Measurements from ENCODE around the gene MAP4K4.

Gene MAP4K4

DNA sequence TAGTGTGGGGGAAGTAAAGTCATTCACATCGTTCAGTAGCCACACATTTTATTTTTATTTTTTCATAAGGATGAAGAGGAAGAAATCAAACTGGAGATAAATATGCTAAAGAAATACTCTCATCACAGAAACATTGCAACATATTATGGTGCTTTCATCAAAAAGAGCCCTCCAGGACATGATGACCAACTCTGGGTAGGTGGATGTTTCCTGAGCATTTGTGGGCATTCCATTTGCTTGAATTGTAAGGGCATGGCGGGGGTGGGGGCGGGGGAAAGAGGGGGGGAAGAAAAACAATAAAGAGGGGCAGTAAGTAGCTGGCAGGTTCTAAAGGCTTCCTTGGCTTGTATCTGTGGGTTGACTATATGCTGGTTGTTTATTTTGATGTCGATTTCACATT is 126.4 kb downstream of the MAP4K4 start:
- Histone ChIP-seq H2AFZ (ENCODE audit: low read length) (no peak overlapping the region), H3K4me1 (ENCODE audit: insufficient read depth, low read length, poor library complexity, severe bottlenecking) (peaks cover 54% of the 10 kb centered on the region), H3K4me2 (ENCODE audit: low read depth, low read length, poor library complexity, severe bottlenecking) (peak overlapping the region; percentile 9), H3K9ac (ENCODE audit: low read depth, low read length, poor library complexity, severe bottlenecking) (no peak overlapping the region), H3F3A (ENCODE audit: low read depth) (no peaks in the 10 kb centered on the region), H3K27me3 (ENCODE audit: insufficient read depth, low read length, poor library complexity, severe bottlenecking) (no peaks in the 10 kb centered on the region), H4K20me1 (ENCODE audit: insufficient read depth, low read length, poor library complexity, severe bottlenecking) (peaks cover 46% of the 10 kb centered on the region), H3K36me3 (ENCODE audit: insufficient read depth, low read length) (peaks cover 34% of the 10 kb centered on the region), H3K4me3 (ENCODE audit: low read length, poor library complexity, severe bottlenecking) (no peak overlapping the region), H3K9me3 (ENCODE audit: insufficient read depth, low read depth, low read length) (no peaks in the 10 kb centered on the region), H3K79me2 (ENCODE audit: insufficient read depth, low read length) (peaks cover 57% of the 10 kb centered on the region), H3K9me2 (replicated peaks; ENCODE audit: low read depth, low read length) (no peaks in the 10 kb centered on the region)
- TF ChIP-seq EZH2phosphoT487 (IDR thresholded peaks at IDR 0.05; ENCODE audit: borderline replicate concordance): no peak
- TF ChIP-seq, protein P1, sequence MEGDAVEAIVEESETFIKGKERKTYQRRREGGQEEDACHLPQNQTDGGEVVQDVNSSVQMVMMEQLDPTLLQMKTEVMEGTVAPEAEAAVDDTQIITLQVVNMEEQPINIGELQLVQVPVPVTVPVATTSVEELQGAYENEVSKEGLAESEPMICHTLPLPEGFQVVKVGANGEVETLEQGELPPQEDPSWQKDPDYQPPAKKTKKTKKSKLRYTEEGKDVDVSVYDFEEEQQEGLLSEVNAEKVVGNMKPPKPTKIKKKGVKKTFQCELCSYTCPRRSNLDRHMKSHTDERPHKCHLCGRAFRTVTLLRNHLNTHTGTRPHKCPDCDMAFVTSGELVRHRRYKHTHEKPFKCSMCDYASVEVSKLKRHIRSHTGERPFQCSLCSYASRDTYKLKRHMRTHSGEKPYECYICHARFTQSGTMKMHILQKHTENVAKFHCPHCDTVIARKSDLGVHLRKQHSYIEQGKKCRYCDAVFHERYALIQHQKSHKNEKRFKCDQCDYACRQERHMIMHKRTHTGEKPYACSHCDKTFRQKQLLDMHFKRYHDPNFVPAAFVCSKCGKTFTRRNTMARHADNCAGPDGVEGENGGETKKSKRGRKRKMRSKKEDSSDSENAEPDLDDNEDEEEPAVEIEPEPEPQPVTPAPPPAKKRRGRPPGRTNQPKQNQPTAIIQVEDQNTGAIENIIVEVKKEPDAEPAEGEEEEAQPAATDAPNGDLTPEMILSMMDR (conservative IDR thresholded peaks at IDR 0.05; ENCODE audit: low read length): no peak

DNA sequence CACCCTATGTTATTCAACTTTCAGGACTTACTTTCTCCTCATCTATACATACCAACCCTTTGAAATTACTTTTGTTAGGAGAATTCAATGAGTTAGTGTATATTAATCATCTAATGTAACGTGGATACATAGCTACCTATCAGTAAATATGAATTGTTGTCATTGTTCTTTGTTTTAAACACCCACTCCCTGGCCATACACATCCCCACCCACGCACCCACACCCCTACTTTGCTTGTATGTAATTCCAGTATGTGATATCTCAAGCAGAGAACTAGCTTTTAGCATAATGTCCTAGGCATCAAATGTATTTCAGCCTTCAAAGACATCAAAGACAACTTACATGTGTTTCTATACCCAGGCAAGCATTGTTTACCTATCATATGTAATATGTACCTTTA is 129.2 kb downstream of the MAP4K4 start:
- Histone ChIP-seq H3K27me3 (ENCODE audit: insufficient read depth, low read length, poor library complexity, severe bottlenecking) (no peaks in the 10 kb centered on the region), H3K36me3 (ENCODE audit: insufficient read depth, low read length) (peaks cover 60% of the 10 kb centered on the region), H3K9ac (ENCODE audit: low read depth, low read length, poor library complexity, severe bottlenecking) (no peak overlapping the region), H3K9me2 (replicated peaks; ENCODE audit: low read depth, low read length) (no peaks in the 10 kb centered on the region), H3K4me1 (ENCODE audit: insufficient read depth, low read length, poor library complexity, severe bottlenecking) (peaks cover 36% of the 10 kb centered on the region), H2AFZ (ENCODE audit: low read length) (no peak overlapping the region), H3K4me2 (ENCODE audit: low read depth, low read length, poor library complexity, severe bottlenecking) (peak overlapping the region; percentile 34), H3K4me3 (ENCODE audit: low read length, poor library complexity, severe bottlenecking) (no peak overlapping the region), H4K20me1 (ENCODE audit: insufficient read depth, low read length, poor library complexity, severe bottlenecking) (peaks cover 23% of the 10 kb centered on the region), H3K9me3 (ENCODE audit: insufficient read depth, low read depth, low read length) (no peaks in the 10 kb centered on the region), H3K79me2 (ENCODE audit: insufficient read depth, low read length) (peaks cover 33% of the 10 kb centered on the region; the same call in 1 of the 2 replicates), H3F3A (ENCODE audit: low read depth) (no peaks in the 10 kb centered on the region)
- no peak for TF ChIP-seq EZH2phosphoT487 (IDR thresholded peaks at IDR 0.05; ENCODE audit: borderline replicate concordance)
- TF ChIP-seq, protein P1 (conservative IDR thresholded peaks at IDR 0.05; ENCODE audit: low read length): no peak

DNA sequence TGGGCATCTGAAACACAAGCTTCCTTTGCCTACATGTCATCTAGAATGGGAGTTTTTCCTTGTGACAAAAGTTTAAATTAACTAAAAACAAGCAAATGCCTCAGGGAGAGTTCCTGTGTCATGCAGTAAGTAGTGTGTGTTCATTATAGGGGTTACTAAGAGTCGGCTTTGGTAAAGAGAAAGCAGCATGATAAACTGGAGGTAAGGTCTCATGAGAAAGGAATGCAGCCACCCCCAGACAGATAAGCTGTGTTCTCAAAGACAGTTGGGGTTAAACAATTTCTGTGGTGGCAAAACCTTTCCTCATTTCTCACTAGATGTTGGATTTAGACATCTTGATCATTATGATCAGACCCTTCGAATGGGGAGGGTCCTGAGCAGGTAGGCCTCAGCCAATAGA is 129.7 kb downstream of the MAP4K4 start:
- Histone ChIP-seq H3K9me2 (replicated peaks; ENCODE audit: low read depth, low read length) (no peaks in the 10 kb centered on the region), H3K79me2 (ENCODE audit: insufficient read depth, low read length) (peaks cover 27% of the 10 kb centered on the region; the same call in 1 of the 2 replicates), H3K9me3 (ENCODE audit: insufficient read depth, low read depth, low read length) (no peaks in the 10 kb centered on the region), H3K27me3 (ENCODE audit: insufficient read depth, low read length, poor library complexity, severe bottlenecking) (no peaks in the 10 kb centered on the region), H3K4me3 (ENCODE audit: low read length, poor library complexity, severe bottlenecking) (no peak overlapping the region), H2AFZ (ENCODE audit: low read length) (no peak overlapping the region), H3F3A (ENCODE audit: low read depth) (no peaks in the 10 kb centered on the region), H3K4me2 (ENCODE audit: low read depth, low read length, poor library complexity, severe bottlenecking) (no peak overlapping the region), H3K9ac (ENCODE audit: low read depth, low read length, poor library complexity, severe bottlenecking) (no peak overlapping the region), H3K4me1 (ENCODE audit: insufficient read depth, low read length, poor library complexity, severe bottlenecking) (peaks cover 36% of the 10 kb centered on the region), H4K20me1 (ENCODE audit: insufficient read depth, low read length, poor library complexity, severe bottlenecking) (peaks cover 25% of the 10 kb centered on the region), H3K36me3 (ENCODE audit: insufficient read depth, low read length) (peaks cover 64% of the 10 kb centered on the region)
- no peak for TF ChIP-seq EZH2phosphoT487 (IDR thresholded peaks at IDR 0.05; ENCODE audit: borderline replicate concordance)
- TF ChIP-seq, protein P1 (conservative IDR thresholded peaks at IDR 0.05; ENCODE audit: low read length): no peak
